RWPE1 (cell line): ENCODE results near the gene E2F7.

Experiments
- CTCF ChIA-PET: fragments of 350-600 bp; sonication (Branson Sonifier 250); formaldehyde crosslinking; extraction: SDS; loops from one replicate; lab custom pipeline; 2021; lab: Yijun Ruan, JAX
- POLR2A ChIA-PET: fragments of 400-600 bp; formaldehyde crosslinking; extraction: SDS; loops from one replicate; lab custom pipeline; 2020; ENCODE audit warnings: antibody characterized with exemption; ENCODE audit not compliant: low non-redundant PET; lab: Yijun Ruan, JAX
- DNase-seq: peaks from one replicate; pipeline ENCODE4 v3.0.0; 2012; ENCODE audit warnings: low spot score
- H3K27ac ChIP-seq: fragments of 450-650 bp; 2 replicates; pipeline ENCODE4 v1.5.1; 2017
- CTCF ChIP-seq: fragments of 450-650 bp; conservative IDR thresholded peaks from 2 replicates; pipeline ENCODE4 v1.5.1; 2017; ENCODE audit warnings: low read depth, mild to moderate bottlenecking

Gene E2F7

GRCh38 chr12:77033658-77034536 is 31.5 kb downstream of the E2F7 start:
- POLR2A ChIA-PET = no interaction called here
- H3K27ac ChIP-seq = no peak overlapping the region
- CTCF ChIA-PET = interaction anchor here (0.7 kb wide), 2 partner anchors 965 to 1167 kb away, joined by 3 read pairs; no protein-coding TSS in a partner anchor
- TF ChIP-seq CTCF = no peak
- DNase-seq = no peak

GRCh38 chr12:77032406-77032805 is 33.0 kb downstream of the E2F7 start:
- H3K27ac ChIP-seq = no peak overlapping the region
- DNase-seq = peak; percentile 41
- ChIA-PET POLR2A (no interaction called here), CTCF (interaction anchor here (0.7 kb wide), 1 partner anchor 788 kb away, joined by 3 read pairs; no protein-coding TSS in a partner anchor)
- TF ChIP-seq CTCF = no peak

- H3K27ac ChIP-seq = no peak overlapping the region
- no peak for TF ChIP-seq CTCF
- POLR2A ChIA-PET = interaction anchor here (0.5 kb wide), 1 partner anchor 9 kb away, joined by 4 read pairs; no protein-coding TSS in a partner anchor
- DNase-seq = peak; percentile 33
- CTCF ChIA-PET = no interaction called here
These were observed 33.6 kb downstream of the E2F7 start for GRCh38 chr12:77031745-77032144.

GRCh38 chr12:77025782-77026314 is 39.5 kb downstream of the E2F7 start:
- no peak for DNase-seq
- ChIA-PET POLR2A (no interaction called here), CTCF (interaction anchor here (0.6 to 1.2 kb wide), 2 partner anchors 15 to 477 kb away, joined by 3 to 4 read pairs; no protein-coding TSS in a partner anchor)
- H3K27ac ChIP-seq = no peak overlapping the region
- no peak for TF ChIP-seq CTCF

- ChIA-PET POLR2A (no interaction called here), CTCF (no interaction called here)
These were observed 41.9 kb downstream of the E2F7 start for GRCh38 chr12:77023501-77023900.

More at GRCh38 chr12:77023501-77023900, 41.9 kb downstream of the E2F7 start:
- DNase-seq = no peak
- H3K27ac ChIP-seq = no peak overlapping the region
- TF ChIP-seq CTCF = no peak
